NCI-H510A (cell line): Measurements from ENCODE around the gene KCP.
A peak's percentile ranks its signal among the peaks of the same experiment; 100 is the strongest.

Source experiments
- DNase-seq: peaks from one replicate; lab custom pipeline; 2025; lab: John Stamatoyannopoulos, UW

The KCP gene

GRCh38 chr7:128858380-128859231, 51.9 kb downstream of the KCP start:
- no peak for DNase-seq

- no peak for DNase-seq
Observed at GRCh38 chr7:128856001-128856718, 54.3 kb downstream of the KCP start.

GRCh38 chr7:128855559-128855958, 55.0 kb downstream of the KCP start:
- no peak for DNase-seq

GRCh38 chr7:128854396-128854795, 56.1 kb downstream of the KCP start:
- DNase-seq: no peak

GRCh38 chr7:128853799-128854198, 56.7 kb downstream of the KCP start:
- no peak for DNase-seq

GRCh38 chr7:128852537-128853254, 57.8 kb downstream of the KCP start:
- DNase-seq: no peak

- DNase-seq: no peak
Observed at GRCh38 chr7:128849804-128850490, 60.6 kb downstream of the KCP start.

GRCh38 chr7:128849156-128849515, 61.4 kb downstream of the KCP start:
- DNase-seq: no peak

GRCh38 chr7:128848289-128849155, 62.0 kb downstream of the KCP start:
- no peak for DNase-seq

- no peak for DNase-seq
Observed at GRCh38 chr7:128847721-128848211, 62.7 kb downstream of the KCP start.

- DNase-seq: no peak
Observed at GRCh38 chr7:128846781-128847444, 63.6 kb downstream of the KCP start.

- DNase-seq: no peak
Observed at GRCh38 chr7:128845987-128846386, 64.5 kb downstream of the KCP start.

GRCh38 chr7:128845475-128845874, 65.0 kb downstream of the KCP start:
- DNase-seq: no peak

- DNase-seq: no peak
Observed at GRCh38 chr7:128844777-128845311, 65.7 kb downstream of the KCP start.

- no peak for DNase-seq
Observed at GRCh38 chr7:128843938-128844621, 66.4 kb downstream of the KCP start.

GRCh38 chr7:128842674-128843641, 67.6 kb downstream of the KCP start:
- peak; percentile 43 for DNase-seq

GRCh38 chr7:128841921-128842673, 68.4 kb downstream of the KCP start:
- DNase-seq: no peak
